SIG-M5 (cell line): Measurements from ENCODE around the gene ZCCHC10.
"Not testable (repeated sequence)": the region's sequence is repeated elsewhere in the genome, so short reads cannot be mapped to it uniquely, and the experiment has no call there.

ENCODE experiments used
- DNase-seq: peaks from one replicate; lab custom pipeline; 2025; lab: John Stamatoyannopoulos, UW

The ZCCHC10 gene

DNA sequence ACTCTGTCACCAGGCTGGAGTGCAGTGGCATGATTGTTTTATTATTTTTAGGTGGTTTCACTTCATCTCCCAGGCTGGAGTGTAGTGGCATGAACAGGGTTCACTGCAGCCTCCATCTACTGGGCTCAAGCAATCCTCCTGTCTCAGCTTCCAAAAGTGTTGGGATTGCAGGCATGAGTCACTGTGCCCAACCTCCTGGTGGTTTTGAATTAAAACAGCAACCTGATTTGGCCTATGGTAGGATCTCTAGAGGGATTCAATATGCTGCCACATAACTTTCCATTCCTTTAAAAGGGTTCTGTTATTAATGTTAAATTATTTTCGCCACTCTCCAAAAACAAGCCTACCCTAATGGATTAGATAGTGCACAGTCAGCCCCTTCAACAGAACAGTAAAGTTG, 15.6 kb upstream of the ZCCHC10 start:
- no peak for DNase-seq

DNA sequence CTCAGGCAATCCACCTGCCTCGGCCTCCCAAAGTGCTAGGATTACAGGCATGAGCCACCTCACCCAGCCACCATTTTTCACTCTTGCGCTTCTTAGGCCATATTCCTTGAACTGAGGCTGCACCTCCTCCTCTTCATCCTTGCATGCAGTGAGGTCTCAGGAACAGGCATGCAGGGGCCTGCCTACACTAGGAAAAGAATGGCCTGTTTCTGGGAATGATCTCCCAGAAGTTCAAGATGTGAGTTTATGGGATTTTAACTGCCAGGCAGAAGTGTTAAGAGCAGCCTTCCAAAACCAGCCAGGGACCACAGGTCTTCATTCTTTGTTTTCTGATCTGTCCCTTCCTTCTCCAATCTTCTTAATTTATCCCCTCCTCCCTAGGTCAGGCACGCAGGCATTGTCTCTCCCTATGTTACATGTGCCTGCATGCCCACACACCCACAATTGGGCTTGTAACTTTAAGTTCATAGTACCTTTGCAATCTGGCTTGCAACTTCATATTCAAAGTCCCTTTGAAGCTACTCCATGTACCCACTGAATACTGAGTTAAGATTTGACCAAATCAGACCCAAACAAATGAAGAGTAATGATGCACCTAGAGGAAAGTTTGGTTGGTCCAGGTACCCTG, 14.9 kb upstream of the ZCCHC10 start:
- no peak for DNase-seq

DNA sequence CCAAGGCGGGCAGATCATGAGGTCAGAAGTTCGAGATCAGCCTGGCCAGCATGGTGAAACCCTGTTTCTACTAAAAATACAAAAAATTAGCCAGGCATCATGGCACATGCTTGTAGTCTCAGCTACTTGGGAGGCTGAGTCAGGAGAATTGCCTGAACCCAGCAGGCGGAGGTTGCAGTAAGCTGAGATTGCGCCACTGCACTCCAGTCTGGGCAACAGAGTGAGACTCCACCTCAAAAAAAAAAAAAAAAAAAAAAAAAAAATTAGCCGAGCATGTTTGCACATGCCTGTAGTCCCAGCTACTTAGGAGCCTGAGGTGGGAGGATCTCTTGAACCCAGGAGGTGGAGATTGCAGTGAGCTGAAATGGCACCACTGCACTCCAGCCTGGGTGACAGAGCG, 10.3 kb upstream of the ZCCHC10 start:
- DNase-seq: not testable (repeated sequence)

DNA sequence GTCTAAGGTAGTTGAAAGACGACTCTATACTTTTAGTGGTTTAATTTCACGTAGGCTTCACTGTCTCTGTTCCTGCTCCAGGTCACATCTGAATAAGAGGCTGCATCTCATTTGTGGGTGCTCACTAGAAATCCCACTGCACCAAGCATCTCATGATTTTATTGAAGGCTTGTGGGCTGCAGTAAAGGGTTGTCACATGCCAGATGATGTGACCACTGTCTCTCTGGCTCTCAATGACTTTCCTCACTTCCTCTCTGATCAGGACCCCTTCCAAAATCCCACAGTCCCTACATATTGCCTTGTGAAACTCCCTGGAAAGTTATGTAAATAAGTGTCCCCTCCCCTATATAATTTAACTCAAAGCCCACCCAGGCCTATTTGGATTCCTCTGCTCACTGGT, 8.9 kb upstream of the ZCCHC10 start:
- DNase-seq: no peak

DNA sequence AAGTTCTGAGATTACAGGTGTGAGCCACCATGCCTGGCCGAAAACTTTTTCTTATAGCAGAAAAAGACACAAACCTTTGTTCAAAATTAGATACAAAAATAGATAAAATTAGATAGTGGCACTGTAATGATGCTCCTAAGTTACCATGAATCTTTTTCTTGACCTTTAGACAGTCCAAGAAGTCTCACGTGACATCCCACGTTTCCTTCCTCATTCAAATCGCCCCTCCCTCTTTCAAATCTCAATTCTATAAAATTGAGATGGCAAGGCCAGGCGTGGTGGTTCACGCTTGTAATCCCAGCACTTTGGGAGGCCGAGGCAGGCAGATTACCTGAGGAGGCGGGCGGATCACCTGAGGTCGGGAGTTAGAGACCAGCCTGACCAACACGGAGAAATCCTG, 7.7 kb upstream of the ZCCHC10 start:
- no peak for DNase-seq

DNA sequence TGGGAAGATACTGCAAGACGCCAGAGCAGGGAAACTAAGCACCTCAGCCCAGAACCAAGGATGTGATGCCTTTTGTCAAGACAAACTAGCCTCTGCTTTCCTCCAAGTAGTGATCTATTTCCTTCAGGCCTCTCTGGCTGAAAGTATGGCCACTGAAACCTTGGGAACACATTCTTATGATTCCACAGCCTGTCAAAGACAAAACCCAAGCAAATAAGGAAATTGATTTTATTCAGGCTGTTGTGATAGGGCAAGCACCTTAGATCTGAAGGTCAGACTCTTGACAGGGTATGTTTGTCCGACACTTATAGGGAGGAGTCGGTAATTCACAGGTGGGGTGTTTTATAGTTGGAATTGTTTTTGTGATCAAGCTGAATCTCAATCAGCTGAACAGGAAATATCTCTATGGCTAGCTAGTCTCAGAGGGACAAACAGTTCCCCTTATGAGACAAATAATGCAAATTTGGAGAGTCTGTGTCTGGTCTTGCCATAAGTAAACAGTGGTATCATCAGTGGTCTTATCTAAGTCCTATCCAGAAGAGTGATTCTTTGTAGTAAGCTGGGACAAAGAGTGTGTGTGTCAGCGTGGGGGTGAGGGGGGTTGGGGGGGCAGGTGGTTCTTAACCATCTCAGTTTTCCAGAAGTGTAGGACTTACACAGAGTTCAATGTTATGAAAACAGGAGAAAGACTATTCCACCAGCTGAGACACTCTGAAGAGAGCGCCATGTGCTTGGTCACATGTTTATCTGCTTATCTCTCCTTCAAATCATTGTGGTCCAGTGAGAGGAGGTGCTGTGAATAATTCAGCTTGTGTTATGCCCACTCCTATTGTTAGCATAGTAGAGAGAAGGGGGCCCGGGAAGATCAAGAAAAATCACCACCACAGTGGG, 6.7 kb upstream of the ZCCHC10 start:
- no peak for DNase-seq

DNA sequence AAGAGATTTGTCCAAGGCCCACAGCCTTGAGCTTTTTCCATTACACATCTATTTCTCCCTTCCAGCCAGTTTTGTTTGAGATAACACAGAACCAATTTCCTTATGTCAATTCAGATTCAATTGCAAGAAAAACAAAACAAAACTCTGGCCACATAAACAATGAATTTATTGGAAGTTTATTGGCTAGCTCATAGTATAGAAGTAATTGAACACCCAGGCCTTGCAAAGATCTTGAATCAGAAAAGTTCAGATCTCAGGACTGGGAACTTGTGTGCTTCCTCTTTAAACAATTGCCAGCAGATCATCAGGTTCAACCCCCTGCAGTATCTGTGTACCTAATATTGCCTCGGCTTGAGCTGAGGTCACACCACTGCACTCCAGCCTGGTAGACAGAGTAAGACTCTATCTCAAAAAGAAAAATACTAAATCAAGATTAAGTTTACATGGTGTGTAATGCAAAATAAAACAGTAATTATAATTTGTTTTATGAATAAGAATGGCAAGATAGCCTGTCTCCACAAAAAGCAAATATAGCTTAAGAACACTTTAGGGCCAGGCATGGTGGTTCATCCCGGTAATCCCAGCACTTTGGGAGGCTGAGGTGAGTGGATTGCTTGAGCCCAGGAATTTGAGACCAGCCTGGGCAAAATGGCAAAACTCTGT, 4.1 kb upstream of the ZCCHC10 start:
- DNase-seq: no peak

DNA sequence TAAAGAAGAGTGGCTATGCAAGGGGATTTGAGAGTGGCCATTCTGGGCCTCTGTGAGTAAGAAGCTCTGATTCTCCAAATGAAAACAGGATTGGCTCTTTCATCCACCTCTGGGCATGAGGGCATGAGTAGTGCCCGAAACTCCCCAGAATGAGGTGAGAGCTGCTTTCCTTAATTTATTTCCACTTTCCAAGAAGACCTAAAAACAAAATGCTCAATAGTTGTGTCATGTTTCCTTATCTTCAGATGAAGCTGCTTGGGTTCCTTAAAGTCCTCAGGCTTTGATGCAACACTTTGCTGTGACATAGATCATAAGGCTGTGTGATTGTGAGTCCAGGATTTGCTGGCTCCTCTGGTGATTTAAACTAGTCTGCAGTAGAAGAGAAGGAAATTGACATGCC, 3.1 kb upstream of the ZCCHC10 start:
- no peak for DNase-seq

DNA sequence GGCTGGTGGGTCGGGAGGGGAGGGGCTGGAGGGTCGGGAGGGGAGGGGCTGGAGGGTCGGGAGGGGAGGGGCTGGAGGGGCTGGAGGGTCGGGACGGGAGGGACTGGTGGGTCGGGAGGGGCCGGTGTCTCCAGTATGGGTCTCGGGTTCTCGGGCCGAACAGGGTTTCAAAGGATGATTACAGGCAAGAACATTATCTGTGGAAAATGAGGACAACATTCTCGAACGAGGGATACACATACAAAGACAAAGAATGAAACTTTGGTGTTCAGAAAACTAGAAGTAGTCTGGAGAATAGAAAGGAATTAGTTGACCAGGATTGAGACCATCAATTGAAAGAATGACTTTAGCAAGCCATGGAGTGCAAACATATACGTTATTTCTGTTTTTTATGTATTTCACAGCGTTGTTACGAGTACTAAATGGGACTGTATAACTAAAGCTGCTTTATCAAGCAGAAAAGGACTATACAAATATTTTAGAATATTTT, 360 bp upstream of the ZCCHC10 start:
- DNase-seq: no peak

DNA sequence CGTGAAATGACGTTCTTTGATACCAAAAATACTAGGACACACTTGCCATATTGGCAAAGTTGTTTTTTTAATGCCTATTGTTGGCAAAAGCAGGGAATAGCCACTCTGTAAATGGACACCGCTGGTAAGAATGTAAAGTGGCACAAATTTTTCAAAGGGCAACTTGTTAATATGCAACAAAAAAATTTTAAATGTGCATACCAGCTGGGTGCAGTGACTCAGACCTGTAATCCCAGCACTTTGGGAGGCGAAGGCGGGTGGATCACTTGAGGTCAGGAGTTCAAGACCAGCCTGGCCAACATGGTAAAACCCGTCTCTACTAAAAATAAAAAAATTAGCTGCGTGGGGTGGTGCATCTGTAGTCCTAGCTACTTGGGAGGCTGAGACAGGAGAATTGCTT, 6.9 kb downstream of the ZCCHC10 start:
- DNase-seq: not testable (repeated sequence)

DNA sequence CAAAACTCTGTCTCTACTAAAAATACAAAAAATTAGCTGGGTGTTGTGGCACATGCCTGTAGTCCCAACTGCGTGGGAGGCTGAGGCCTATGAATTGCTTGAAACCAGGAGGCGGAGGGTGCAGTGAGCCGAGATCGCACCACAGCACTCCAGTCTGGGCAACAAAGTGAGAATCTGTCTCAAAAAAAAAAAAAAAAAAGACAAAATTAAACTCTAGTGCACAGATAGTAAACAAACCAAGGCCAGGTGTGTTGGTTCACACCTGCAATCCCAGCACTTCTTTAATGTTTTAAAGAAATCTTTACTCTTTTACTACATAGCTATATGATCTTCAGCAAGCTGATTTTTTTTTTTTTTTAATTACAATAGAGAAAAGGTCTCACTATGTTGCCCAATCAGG, 8.4 kb downstream of the ZCCHC10 start:
- DNase-seq: no peak

DNA sequence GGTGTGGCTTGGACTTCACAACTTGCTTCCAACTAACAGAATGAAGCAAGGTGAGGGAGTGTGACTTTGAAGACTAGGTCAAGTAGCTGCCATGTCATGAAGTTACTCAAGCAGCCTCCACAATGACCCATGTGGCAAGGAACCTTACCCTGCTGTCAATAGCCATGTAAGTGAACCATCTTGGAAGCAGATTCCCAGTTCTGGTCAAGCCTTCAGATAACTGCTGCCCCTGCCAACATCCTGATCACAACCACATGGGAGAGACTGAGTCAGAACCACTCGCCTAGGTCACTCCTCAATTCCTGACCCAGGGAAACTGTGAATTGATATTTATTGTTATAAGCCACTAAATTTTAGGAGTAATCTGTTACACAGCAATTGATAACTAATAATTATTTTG, 10.9 kb downstream of the ZCCHC10 start:
- DNase-seq: no peak

DNA sequence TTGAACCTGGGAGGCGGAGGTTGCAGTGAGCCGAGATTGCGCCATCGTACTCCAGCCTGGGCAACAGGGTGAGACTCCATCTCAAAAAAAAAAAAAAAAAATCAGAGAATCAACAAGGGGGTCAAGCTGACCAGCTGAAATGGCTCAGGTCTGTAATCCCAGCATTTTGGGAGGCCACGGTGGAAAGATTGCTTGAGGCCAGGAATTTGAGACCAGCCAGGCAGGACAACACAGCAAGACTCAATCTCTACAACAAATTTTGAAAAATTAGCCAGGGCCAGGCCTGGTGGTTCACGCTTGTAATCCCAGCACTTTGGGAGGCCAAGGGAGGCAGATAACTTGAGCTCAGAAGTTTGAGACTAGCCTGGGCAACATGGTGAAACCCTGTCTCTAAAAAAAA, 17.9 kb downstream of the ZCCHC10 start:
- DNase-seq: not testable (repeated sequence)

DNA sequence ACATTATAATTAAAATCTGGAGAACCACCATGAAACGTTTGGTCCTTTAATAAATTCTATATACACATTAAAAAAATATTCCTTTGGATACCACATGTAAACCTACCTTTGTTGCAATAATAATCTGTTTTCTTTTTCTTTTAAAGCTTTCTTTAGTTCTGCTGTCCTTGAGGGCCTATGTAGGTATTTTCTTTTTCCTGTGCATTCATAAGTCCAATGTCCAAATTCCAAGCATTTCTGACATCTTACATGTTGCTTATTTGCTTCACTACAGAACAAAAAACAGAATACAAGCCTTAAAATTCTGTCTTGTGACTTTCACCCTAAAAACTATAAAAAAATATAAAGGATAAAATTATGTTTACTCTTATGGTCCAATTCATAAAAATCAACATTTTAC, 19.7 kb downstream of the ZCCHC10 start:
- DNase-seq: no peak

DNA sequence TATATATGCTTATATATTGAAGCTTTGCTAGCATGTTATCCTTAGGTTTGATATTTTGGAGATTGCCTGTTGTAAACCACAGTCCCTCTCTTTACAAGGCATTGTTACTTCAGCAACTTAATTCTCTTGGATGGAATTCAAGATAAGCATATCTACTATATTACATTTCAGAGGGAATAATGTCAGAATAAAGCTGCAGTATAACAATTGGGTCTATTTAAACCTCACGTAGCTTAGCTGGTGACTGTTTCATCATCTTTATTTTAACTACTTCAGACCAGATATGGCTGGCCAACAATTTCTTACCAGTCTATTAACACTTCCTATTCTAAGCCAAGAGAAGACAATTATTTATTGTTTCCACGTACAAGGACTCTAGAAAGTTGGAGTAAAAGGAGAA, 27.1 kb downstream of the ZCCHC10 start:
- DNase-seq: no peak

DNA sequence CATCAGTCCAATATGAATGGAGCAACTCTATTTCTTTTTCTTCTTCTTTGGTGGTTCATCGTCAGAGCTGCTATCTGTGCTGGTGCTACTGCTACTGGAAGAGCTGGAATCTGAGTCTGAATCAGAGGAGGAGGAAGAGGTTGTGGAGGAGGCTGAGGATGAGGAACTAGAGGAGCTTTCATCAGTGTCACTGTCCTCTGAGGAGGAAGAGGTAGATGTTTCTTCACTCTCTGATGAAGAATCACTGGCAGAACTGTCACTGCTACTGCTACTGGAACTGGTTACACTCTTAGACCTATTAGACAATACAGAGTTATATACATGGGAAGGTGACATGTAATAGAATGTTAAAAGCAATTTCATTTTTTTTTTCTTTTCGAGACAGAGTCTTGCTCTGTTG, 27.8 kb downstream of the ZCCHC10 start:
- DNase-seq: no peak

DNA sequence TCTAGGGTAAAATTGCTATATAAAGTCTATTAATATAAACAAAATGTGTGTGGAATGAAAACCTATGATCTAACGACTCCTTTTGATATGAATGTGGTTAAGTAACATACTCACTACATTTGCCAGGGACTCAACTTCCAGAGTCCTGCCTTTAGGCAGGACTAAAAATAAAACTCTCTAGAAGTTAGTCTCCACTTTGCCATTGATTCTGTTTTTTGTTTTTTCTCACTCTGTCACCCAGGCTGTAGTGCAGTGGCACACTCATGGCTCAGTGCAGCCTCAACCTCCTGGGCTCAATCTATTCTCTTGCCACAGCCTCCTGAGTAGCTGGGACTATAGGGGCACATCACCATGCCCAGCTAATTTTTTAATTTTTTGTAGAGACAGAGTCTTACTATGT, 30.0 kb downstream of the ZCCHC10 start:
- DNase-seq: no peak

DNA sequence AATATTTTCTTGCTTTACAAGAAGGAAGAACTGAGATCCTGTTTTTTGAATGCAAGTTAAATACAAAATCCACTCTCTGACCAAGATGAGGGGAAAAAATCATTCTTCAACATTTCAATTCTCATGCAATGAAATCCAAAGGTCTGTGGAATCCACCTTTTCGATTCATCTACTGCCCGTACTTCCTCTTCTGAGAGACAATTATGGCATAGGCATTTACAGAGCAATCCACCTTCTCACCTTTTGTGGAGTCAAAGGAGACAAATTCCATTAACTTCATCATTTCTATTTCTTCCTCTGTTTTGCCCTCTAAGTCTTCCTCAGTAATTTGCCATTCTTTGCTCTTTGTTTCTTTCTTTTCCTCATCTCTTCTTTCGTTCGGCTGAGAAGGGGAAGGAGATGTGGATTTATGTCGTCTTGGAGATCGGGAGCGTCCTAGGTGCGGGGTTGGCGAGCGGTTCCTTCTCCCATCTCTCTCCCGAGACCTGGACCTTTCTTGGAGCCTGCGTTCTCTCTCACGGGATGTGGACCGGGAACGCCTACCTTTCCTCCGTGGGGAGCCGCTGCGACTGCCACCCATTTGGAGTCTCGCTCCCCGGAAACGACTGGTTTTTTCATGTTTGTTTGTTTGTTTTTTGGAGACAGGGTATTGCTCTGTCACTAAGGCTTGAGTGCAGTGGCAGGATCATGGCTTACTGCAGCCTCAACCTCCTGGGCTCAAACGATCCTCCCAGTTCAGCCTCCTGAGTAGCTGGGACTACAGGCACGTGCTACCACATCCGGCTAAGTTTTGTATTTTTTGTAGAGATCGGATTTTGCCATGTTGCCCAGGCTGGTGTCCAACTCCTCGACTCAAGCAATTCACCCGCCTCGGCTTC, 38.6 kb downstream of the ZCCHC10 start:
- DNase-seq: no peak

DNA sequence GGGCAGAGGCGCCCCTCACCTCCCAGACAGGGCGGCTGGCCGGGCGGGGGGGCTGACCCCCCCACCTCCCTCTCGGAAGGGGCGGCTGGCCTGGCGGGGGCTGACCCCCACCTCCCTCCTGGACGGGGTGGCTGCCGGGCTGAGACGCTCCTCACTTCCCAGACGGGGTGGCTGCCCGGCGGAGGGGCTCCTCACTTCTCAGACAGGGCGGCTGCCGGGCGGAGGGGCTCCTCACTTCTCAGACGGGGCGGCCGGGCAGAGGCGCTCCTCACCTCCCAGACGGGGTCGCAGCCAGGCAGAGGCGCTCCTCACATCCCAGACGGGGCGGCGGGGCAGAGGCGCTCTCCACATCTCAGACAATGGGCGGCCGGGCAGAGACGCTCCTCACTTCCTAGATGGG, 43.4 kb downstream of the ZCCHC10 start:
- not testable (repeated sequence) for DNase-seq

DNA sequence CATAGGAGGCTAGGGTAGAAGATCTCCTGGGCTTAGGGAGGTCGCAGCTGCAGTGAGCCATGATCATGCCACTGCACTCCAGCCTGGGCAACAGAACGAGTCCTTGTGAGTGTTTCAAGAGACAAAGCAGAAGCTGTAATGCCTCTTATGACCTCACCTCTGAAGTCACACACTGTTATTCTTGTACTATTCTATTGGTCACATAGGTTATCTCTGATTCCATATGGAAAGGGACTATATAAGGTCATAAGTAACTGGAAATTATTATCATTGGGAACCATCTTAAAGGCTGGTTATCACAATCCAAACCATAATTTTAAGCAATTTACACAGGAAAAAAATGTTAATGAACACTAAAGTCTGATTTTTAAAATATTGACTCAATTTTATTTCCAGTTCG, 45.1 kb downstream of the ZCCHC10 start:
- DNase-seq: no peak

DNA sequence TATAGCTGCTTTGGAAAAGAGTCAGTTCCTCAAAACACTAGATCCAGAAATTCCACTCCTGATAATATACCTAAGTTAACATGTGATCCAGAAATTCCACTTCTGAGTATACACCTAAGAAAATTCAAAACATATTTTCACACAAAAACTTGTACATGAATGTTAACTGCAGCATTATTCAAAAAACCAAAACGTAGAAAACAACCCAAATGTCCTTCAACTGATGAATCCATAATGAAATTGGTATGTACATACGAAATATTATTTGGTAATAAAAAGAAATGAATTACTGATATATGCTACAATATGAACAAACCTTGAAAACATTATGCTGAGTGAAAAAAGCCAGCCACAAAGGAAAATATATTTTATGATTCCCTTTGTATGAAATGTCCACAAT, 46.4 kb downstream of the ZCCHC10 start:
- DNase-seq: no peak

DNA sequence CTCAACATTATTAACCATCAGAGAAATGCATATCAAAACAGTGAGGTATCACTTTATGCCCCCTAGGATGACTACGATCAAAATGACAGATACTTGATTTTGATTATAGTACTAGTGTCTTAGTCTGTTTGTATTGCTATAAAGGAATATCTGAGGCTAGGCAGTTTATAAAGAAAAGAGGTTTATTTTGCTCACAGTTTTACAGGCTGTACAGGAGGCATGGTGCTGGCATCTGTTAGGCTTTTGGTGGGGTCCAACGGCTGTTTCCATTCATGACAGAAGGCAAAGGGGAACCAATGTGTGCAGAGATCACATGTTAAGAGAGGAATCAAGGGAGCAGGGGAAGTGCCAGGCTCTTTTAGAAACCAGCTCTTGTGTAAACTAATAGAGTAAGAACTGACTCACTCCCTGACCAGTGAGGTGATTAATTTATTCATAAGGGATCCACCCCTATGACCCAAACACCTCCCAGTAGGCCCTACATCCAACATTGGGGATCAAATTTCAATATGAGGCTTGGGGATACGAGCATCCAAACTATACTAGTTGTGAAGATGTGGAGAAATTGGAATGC, 46.9 kb downstream of the ZCCHC10 start:
- DNase-seq: peak; percentile 38
